Hepatocyte (in vitro differentiated cells): Measurements from ENCODE around the gene C20orf144.

Source experiments
- EZH2 ChIP-seq: fragments of 200-600 bp; sonication (generic); IDR thresholded peaks from 2 replicates; pipeline ENCODE4 v1.6.1; 2016; ENCODE audit warnings: antibody characterized with exemption, mild to moderate bottlenecking, borderline replicate concordance
- EZH2phosphoT487 ChIP-seq: fragments of 200-600 bp; sonication (generic); IDR thresholded peaks from one replicate; pipeline ENCODE4 v1.6.1; 2018; ENCODE audit warnings: antibody characterized with exemption, mild to moderate bottlenecking, low read depth, moderate library complexity; ENCODE audit not compliant: unreplicated experiment, severe bottlenecking
- TF ChIP-seq, protein P1 (sequence below): fragments of 200-600 bp; sonication (generic); IDR thresholded peaks from 2 replicates; pipeline ENCODE4 v1.5.1; 2016; ENCODE audit warnings: antibody characterized with exemption, mild to moderate bottlenecking; ENCODE audit not compliant: poor library complexity

DNA sequence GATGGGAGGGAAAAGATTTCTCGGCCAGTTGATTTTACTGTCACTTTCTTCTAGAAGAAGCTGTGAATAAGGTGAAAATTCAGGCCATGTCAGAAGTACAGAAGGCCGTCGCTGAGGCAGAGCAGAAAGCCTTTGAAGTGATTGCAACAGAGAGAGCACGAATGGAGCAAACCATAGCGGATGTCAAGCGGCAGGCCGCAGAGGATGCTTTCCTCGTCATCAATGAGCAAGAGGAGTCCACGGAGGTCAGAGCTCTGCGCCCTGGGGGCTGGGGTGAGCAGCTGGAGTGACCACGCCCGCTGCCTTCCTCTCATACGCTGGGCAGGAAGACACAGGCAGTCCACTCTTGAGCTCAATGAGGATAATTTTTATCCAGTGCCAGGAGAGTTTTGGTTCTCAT lies 21.8 kb upstream of the C20orf144 start:
- TF ChIP-seq, protein P1, sequence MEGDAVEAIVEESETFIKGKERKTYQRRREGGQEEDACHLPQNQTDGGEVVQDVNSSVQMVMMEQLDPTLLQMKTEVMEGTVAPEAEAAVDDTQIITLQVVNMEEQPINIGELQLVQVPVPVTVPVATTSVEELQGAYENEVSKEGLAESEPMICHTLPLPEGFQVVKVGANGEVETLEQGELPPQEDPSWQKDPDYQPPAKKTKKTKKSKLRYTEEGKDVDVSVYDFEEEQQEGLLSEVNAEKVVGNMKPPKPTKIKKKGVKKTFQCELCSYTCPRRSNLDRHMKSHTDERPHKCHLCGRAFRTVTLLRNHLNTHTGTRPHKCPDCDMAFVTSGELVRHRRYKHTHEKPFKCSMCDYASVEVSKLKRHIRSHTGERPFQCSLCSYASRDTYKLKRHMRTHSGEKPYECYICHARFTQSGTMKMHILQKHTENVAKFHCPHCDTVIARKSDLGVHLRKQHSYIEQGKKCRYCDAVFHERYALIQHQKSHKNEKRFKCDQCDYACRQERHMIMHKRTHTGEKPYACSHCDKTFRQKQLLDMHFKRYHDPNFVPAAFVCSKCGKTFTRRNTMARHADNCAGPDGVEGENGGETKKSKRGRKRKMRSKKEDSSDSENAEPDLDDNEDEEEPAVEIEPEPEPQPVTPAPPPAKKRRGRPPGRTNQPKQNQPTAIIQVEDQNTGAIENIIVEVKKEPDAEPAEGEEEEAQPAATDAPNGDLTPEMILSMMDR: no peak
- no peak for TF ChIP-seq EZH2phosphoT487
- TF ChIP-seq EZH2: no peak
